ENCODE measurements around the gene TBC1D14. TPM values are rescaled to one million over a fixed set of nuclear protein-coding genes. Genes with fewer than 3 reads are reported as not detected.
A peak's percentile ranks its signal among the peaks of the same experiment; 100 is the strongest.

TBC1D14 gene
- total RNA-seq: 10 to 100 TPM; 36.0 to 56.2 (median 41.4) TPM

GRCh38 chr4:6909113-6909969 lies at the start of gene TBC1D14:
Gene TBC1D14 (plus strand): TSS chr4:6909826. CDS start chr4:6923390, 13,564 bp downstream.
- no peaks in the 10 kb centered on the region for H3K9me3 ChIP-seq
- DNase-seq (peak; percentile 85 to 86), ATAC-seq (peak; percentile 85 to 88)
- H3K4me3 ChIP-seq: peak within 1 kb of the TSS; percentile 73 to 100 (median 79)
- TF ChIP-seq POLR2A (IDR thresholded peaks at IDR 0.05) (peak; percentile 81 to 87), CTCF (IDR thresholded peaks at IDR 0.05 in 4 of 5, conservative IDR thresholded peaks at IDR 0.05 in 1 of 5) (peak; percentile 5 to 62 (median 36))
- no peaks in the 10 kb centered on the region for H3K36me3 ChIP-seq
- peaks cover 38 to 42% of the 10 kb centered on the region in 2 donors for H3K4me1 ChIP-seq
- H3K27me3 ChIP-seq: no peaks in the 10 kb centered on the region
- in situ Hi-C loops (cut with MboI; ENCODE audit: low sequenced_read_pairs in 4 of 4) (loop anchor here (5.0 to 25.0 kb wide), 3 partner anchors 153 to 165 kb away; partner anchors contain the start of gene GRPEL1 (in 1 of the 4)), intact Hi-C loops (cut with DNase I; ENCODE audit: low total_unique reads) (loop anchor here (1.0 kb wide), 4 partner anchors 77 to 269 kb away; partner anchors contain the start of genes GRPEL1, MRFAP1 and TADA2B)
- peak within 1 kb of the TSS; percentile 93 to 100 (median 98) for H3K27ac ChIP-seq

- Histone ChIP-seq H3K36me3 (peaks cover 0 to 69% of the 10 kb centered on the region in 2 donors), H3K4me1 (peaks cover 42% of the 10 kb centered on the region in 2 donors), H3K27me3 (no peaks in the 10 kb centered on the region), H3K4me3 (no peak overlapping the region), H3K9me3 (no peaks in the 10 kb centered on the region), H3K27ac (peak overlapping the region in 3 of 4 donors; percentile 23 to 50 (median 34))
- intact Hi-C loops (cut with DNase I; ENCODE audit: low total_unique reads) (no loop called here), in situ Hi-C loops (cut with MboI; ENCODE audit: low sequenced_read_pairs in 4 of 4) (loop anchor here in 2 of 4 donors (10.0 kb wide), 2 partner anchors 144 to 154 kb away; partner anchors contain the start of gene BLOC1S4 (in 1 of the 2))
- TF ChIP-seq POLR2A (IDR thresholded peaks at IDR 0.05) (no peak), CTCF (IDR thresholded peaks at IDR 0.05 in 4 of 5, conservative IDR thresholded peaks at IDR 0.05 in 1 of 5) (no peak)
- DNase-seq (no peak), ATAC-seq (no peak)
Observed at GRCh38 chr4:6868386-6868785, 41.2 kb upstream of the TBC1D14 start.

GRCh38 chr4:6869944-6870343 lies 39.7 kb upstream of the TBC1D14 start:
- DNase-seq: peak in 1 of 2 donors; percentile 57
- no peaks in the 10 kb centered on the region for H3K27me3 ChIP-seq
- peaks cover 49 to 50% of the 10 kb centered on the region in 2 donors for H3K4me1 ChIP-seq
- in situ Hi-C loops (cut with MboI; ENCODE audit: low sequenced_read_pairs in 4 of 4) (loop anchor here in 3 of 4 donors (10.0 kb wide), 2 partner anchors 145 to 155 kb away; partner anchors contain the start of gene BLOC1S4 (in 1 of the 3)), intact Hi-C loops (cut with DNase I; ENCODE audit: low total_unique reads) (no loop called here)
- peak overlapping the region; percentile 80 to 90 (median 84) for H3K27ac ChIP-seq
- H3K9me3 ChIP-seq: no peaks in the 10 kb centered on the region
- TF ChIP-seq CTCF (IDR thresholded peaks at IDR 0.05 in 4 of 5, conservative IDR thresholded peaks at IDR 0.05 in 1 of 5) (no peak), POLR2A (IDR thresholded peaks at IDR 0.05) (no peak)
- no peak overlapping the region for H3K4me3 ChIP-seq
- peak in 1 of 2 donors; percentile 24 for ATAC-seq
- H3K36me3 ChIP-seq: peaks cover 0 to 57% of the 10 kb centered on the region in 2 donors

GRCh38 chr4:6873291-6873690 lies 36.3 kb upstream of the TBC1D14 start:
- no peaks in the 10 kb centered on the region for H3K9me3 ChIP-seq
- H3K27ac ChIP-seq: peak overlapping the region; percentile 80 to 90 (median 84)
- DNase-seq (no peak), ATAC-seq (no peak)
- H3K4me1 ChIP-seq: peaks cover 43 to 59% of the 10 kb centered on the region in 2 donors
- H3K4me3 ChIP-seq: no peak overlapping the region
- no peaks in the 10 kb centered on the region for H3K27me3 ChIP-seq
- in situ Hi-C loops (cut with MboI; ENCODE audit: low sequenced_read_pairs in 4 of 4): loop anchor here in 1 of 4 donors (10.0 kb wide), 1 partner anchor 148 kb away; no protein-coding TSS in a partner anchor
- TF ChIP-seq POLR2A (IDR thresholded peaks at IDR 0.05) (no peak), CTCF (IDR thresholded peaks at IDR 0.05 in 4 of 5, conservative IDR thresholded peaks at IDR 0.05 in 1 of 5) (no peak)
- peaks cover 0 to 48% of the 10 kb centered on the region in 2 donors for H3K36me3 ChIP-seq
- intact Hi-C loops (cut with DNase I; ENCODE audit: low total_unique reads): no loop called here

All from gastrocnemius medialis (tissue), 4 donors.